ENCODE measurements around the gene SERPINA1. TPM values are rescaled to one million over a fixed set of nuclear protein-coding genes. Genes with fewer than 3 reads are reported as not detected.

The SERPINA1 gene
- total and polyA plus RNA-seq, 2 of the 13 experiments (the other 11 are each of a cell fraction or from before 2014, with no cell fraction given): 3,266 to 11,015 TPM

DNA sequence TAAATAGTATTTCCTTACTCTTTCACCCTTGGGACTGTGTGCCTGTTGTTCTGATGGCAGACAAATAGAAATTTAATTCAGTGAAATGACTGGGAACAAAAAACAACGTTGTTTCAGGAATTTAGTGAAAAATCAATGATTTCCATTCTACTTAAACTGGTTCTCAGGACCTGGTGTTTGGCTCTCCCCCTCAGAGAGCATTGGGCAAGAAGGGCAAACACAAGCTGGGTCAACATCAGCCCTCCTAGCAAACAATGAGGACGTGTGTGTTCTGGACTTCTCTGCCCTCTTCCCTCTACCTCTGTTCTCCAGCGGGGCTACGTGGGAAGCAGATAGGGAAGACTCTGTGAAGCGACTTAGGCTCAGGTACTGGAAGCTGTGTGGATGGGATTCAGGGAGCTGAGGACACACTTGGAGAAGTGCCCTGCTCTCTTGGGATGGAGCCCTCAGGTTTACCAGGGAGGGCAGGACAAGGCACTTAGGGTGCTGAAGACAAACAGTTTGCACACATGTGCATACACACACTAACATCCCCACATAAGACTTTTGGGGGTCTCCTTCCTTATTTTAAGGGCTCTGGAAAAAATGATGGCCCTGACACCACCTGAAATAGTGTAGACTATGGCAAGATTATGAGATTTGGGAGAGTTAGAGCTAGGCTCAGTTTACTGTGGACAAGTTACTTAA is 7.6 kb upstream of the SERPINA1 start (continued):
- TF ChIP-seq FOXJ3 (CRISPR knock-in tag; IDR thresholded peaks at IDR 0.05; ENCODE audit: borderline replicate concordance) (peak; percentile 97), U2AF2 (IDR thresholded peaks at IDR 0.05; ENCODE audit: low read depth, low read length) (no peak), MED8 (CRISPR knock-in tag; IDR thresholded peaks at IDR 0.05; ENCODE audit: insufficient replicate concordance) (peak; percentile 97), ZNF768 (CRISPR knock-in tag; IDR thresholded peaks at IDR 0.05) (no peak), ZFX (CRISPR knock-in tag; IDR thresholded peaks at IDR 0.05; ENCODE audit: low read depth) (peak; percentile 44), ELF3 (CRISPR knock-in tag; IDR thresholded peaks at IDR 0.05) (peak; percentile 93), ZNF678 (CRISPR knock-in tag; IDR thresholded peaks at IDR 0.05) (no peak), ZNF510 (CRISPR knock-in tag; IDR thresholded peaks at IDR 0.05; ENCODE audit: low read depth) (no peak), SP2 (CRISPR knock-in tag; IDR thresholded peaks at IDR 0.05) (no peak), ZFP1 (CRISPR knock-in tag; IDR thresholded peaks at IDR 0.05) (peak; percentile 86; the same call in 1 of the 2 replicates), ZC3H13 (CRISPR knock-in tag; IDR thresholded peaks at IDR 0.05) (0 out of 2 replicates have a peak, but pooled peaks have one; percentile 38), SIN3B (IDR thresholded peaks at IDR 0.05; ENCODE audit: low read length) (no peak), TCF12 (IDR thresholded peaks at IDR 0.05) (no peak), TCF12 (CRISPR knock-in tag; IDR thresholded peaks at IDR 0.05) (peak; percentile 99)
- TF ChIP-seq, protein P1, sequence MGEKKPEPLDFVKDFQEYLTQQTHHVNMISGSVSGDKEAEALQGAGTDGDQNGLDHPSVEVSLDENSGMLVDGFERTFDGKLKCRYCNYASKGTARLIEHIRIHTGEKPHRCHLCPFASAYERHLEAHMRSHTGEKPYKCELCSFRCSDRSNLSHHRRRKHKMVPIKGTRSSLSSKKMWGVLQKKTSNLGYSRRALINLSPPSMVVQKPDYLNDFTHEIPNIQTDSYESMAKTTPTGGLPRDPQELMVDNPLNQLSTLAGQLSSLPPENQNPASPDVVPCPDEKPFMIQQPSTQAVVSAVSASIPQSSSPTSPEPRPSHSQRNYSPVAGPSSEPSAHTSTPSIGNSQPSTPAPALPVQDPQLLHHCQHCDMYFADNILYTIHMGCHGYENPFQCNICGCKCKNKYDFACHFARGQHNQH (CRISPR knock-in tag; IDR thresholded peaks at IDR 0.05): peak; percentile 96
- TF ChIP-seq, protein P2, sequence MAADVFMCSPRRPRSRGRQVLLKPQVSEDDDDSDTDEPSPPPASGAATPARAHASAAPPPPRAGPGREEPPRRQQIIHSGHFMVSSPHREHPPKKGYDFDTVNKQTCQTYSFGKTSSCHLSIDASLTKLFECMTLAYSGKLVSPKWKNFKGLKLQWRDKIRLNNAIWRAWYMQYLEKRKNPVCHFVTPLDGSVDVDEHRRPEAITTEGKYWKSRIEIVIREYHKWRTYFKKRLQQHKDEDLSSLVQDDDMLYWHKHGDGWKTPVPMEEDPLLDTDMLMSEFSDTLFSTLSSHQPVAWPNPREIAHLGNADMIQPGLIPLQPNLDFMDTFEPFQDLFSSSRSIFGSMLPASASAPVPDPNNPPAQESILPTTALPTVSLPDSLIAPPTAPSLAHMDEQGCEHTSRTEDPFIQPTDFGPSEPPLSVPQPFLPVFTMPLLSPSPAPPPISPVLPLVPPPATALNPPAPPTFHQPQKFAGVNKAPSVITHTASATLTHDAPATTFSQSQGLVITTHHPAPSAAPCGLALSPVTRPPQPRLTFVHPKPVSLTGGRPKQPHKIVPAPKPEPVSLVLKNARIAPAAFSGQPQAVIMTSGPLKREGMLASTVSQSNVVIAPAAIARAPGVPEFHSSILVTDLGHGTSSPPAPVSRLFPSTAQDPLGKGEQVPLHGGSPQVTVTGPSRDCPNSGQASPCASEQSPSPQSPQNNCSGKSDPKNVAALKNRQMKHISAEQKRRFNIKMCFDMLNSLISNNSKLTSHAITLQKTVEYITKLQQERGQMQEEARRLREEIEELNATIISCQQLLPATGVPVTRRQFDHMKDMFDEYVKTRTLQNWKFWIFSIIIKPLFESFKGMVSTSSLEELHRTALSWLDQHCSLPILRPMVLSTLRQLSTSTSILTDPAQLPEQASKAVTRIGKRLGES (CRISPR knock-in tag; IDR thresholded peaks at IDR 0.05; ENCODE audit: borderline replicate concordance): no peak
- TF ChIP-seq, protein P3, sequence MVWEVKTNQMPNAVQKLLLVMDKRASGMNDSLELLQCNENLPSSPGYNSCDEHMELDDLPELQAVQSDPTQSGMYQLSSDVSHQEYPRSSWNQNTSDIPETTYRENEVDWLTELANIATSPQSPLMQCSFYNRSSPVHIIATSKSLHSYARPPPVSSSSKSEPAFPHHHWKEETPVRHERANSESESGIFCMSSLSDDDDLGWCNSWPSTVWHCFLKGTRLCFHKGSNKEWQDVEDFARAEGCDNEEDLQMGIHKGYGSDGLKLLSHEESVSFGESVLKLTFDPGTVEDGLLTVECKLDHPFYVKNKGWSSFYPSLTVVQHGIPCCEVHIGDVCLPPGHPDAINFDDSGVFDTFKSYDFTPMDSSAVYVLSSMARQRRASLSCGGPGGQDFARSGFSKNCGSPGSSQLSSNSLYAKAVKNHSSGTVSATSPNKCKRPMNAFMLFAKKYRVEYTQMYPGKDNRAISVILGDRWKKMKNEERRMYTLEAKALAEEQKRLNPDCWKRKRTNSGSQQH (CRISPR knock-in tag; IDR thresholded peaks at IDR 0.05; ENCODE audit: low read depth): peak; percentile 74; the same call in 1 of the 2 replicates
- TF ChIP-seq, protein P4, sequence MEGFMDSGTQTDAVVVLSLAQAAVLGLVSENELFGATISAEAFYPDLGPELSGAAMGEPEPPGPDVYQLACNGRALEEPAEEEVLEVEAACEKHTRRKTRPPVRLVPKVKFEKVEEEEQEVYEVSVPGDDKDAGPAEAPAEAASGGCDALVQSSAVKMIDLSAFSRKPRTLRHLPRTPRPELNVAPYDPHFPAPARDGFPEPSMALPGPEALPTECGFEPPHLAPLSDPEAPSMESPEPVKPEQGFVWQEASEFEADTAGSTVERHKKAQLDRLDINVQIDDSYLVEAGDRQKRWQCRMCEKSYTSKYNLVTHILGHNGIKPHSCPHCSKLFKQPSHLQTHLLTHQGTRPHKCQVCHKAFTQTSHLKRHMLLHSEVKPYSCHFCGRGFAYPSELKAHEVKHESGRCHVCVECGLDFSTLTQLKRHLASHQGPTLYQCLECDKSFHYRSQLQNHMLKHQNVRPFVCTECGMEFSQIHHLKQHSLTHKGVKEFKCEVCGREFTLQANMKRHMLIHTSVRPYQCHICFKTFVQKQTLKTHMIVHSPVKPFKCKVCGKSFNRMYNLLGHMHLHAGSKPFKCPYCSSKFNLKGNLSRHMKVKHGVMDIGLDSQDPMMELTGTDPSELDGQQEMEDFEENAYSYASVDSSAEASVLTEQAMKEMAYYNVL (CRISPR knock-in tag; IDR thresholded peaks at IDR 0.05; ENCODE audit: borderline replicate concordance): peak; percentile 90
- TF ChIP-seq, protein P5, sequence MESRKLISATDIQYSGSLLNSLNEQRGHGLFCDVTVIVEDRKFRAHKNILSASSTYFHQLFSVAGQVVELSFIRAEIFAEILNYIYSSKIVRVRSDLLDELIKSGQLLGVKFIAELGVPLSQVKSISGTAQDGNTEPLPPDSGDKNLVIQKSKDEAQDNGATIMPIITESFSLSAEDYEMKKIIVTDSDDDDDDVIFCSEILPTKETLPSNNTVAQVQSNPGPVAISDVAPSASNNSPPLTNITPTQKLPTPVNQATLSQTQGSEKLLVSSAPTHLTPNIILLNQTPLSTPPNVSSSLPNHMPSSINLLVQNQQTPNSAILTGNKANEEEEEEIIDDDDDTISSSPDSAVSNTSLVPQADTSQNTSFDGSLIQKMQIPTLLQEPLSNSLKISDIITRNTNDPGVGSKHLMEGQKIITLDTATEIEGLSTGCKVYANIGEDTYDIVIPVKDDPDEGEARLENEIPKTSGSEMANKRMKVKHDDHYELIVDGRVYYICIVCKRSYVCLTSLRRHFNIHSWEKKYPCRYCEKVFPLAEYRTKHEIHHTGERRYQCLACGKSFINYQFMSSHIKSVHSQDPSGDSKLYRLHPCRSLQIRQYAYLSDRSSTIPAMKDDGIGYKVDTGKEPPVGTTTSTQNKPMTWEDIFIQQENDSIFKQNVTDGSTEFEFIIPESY (CRISPR knock-in tag; IDR thresholded peaks at IDR 0.05): peak; percentile 56; the same call in 1 of the 2 replicates
